HepG2 (cell line): Measurements from ENCODE around the gene EGF. TPM values are rescaled to one million over a fixed set of nuclear protein-coding genes. Genes with fewer than 3 reads are reported as not detected.

Source experiments
- ATAC-seq: fragments of 200-7000 bp; cut with Tn5 transposase; 3 replicates; pipeline ENCODE4 v1.9.1; 2020; ENCODE audit warnings: mild to moderate bottlenecking, moderate library complexity
- BruUV-seq: library from RNA; stranded (reverse); fragments of 400-500 nt; replicated peaks from 2 replicates; lab custom pipeline; 2021; lab: Mats Ljungman, UMichigan
- CTCF ChIA-PET: fragments of 300-600 bp; formaldehyde crosslinking; extraction: SDS; loops from one replicate; lab custom pipeline; 2021; ENCODE audit warnings: low total read pairs, inconsistent platforms, low intra/inter-chr PET ratio; lab: Yijun Ruan, JAX
- POLR2A ChIA-PET: fragments of 350-600 bp; sonication (Branson Sonifier 250); formaldehyde crosslinking; loops from one replicate; lab custom pipeline; 2020; ENCODE audit warnings: antibody characterized with exemption, inconsistent platforms; lab: Yijun Ruan, JAX
- DNase-seq: peaks from one replicate; pipeline ENCODE4 v3.0.0-alpha.2; 2015; ENCODE audit warnings: low spot score
- FAIRE-seq: peaks from 3 replicates; lab custom pipeline; 2011; peaks lifted over from hg19 to GRCh38; lab: Jason Lieb, UNC
- H2AFZ ChIP-seq: one replicate; pipeline ENCODE4 v1.6.1; 2011; ENCODE audit warnings: low read length, inconsistent platforms
- H3K27ac ChIP-seq: fragments of 300-600 bp; 3 replicates; pipeline ENCODE4 v1.8.0; 2011; ENCODE audit warnings: mixed run types, mild to moderate bottlenecking, mixed read lengths, low read length, inconsistent platforms; ENCODE audit not compliant: insufficient read depth; ENCODE audit errors: extremely low read length
- H3K27me3 ChIP-seq, 2 experiments: fragments of 200-600 bp in 1 of 2; 2 replicates in 1 of 2; 3 replicates in 1 of 2; pipeline versions ENCODE4 v1.6.0 to v1.8.0; 2011; ENCODE audit warnings: low read length in 2 of 2, mild to moderate bottlenecking in 2 of 2, moderate library complexity in 2 of 2, inconsistent platforms in 1 of 2; ENCODE audit not compliant: insufficient read depth in 2 of 2, control insufficient read depth in 1 of 2
- H3K36me3 ChIP-seq, 2 experiments: fragments of 200-600 bp in 1 of 2; replicated peaks in 1 of 2; 2 replicates in 1 of 2; 3 replicates in 1 of 2; pipeline versions ENCODE4 v1.5.1 to v1.8.0; 2011; ENCODE audit warnings: low read length in 2 of 2, inconsistent platforms in 1 of 2; ENCODE audit not compliant: insufficient read depth in 2 of 2, control insufficient read depth in 1 of 2
- H3K4me1 ChIP-seq: 2 replicates; pipeline ENCODE4 v1.5.1; 2012; ENCODE audit warnings: low read length, inconsistent platforms; ENCODE audit not compliant: insufficient read depth
- H3K4me2 ChIP-seq: 2 replicates; pipeline ENCODE4 v1.6.0; 2011; ENCODE audit warnings: low read depth, low read length, inconsistent platforms
- H3K4me3 ChIP-seq, 3 experiments: fragments of 200-600 bp in 1 of 3; sonication (generic), shearing (Covaris generic) in 1 of 3; replicated peaks in 1 of 3; 2 replicates each; pipeline ENCODE4 v1.5.1; 2011 to 2016; ENCODE audit warnings: low read length in 3 of 3, inconsistent platforms in 2 of 3, low read depth in 2 of 3, mild to moderate bottlenecking in 2 of 3, control low read depth in 1 of 3, mixed read lengths in 1 of 3; ENCODE audit not compliant: insufficient read depth in 1 of 3
- H3K79me2 ChIP-seq: one replicate; pipeline ENCODE4 v1.6.1; 2011; ENCODE audit warnings: low read length, inconsistent platforms; ENCODE audit not compliant: insufficient read depth
- H3K9ac ChIP-seq: 2 replicates; pipeline ENCODE4 v1.6.0; 2011; ENCODE audit warnings: mild to moderate bottlenecking, low read depth, low read length, inconsistent platforms; ENCODE audit not compliant: insufficient read depth
- H3K9me3 ChIP-seq: 2 replicates; pipeline ENCODE4 v1.5.1; 2012; ENCODE audit warnings: mild to moderate bottlenecking, low read length
- H4K20me1 ChIP-seq: 2 replicates; pipeline ENCODE4 v1.6.0; 2011; ENCODE audit warnings: inconsistent platforms, mild to moderate bottlenecking, low read length, moderate library complexity; ENCODE audit not compliant: insufficient read depth
- ISL2 ChIP-seq: sonication (generic); formaldehyde crosslinking; IDR thresholded peaks from 2 replicates; pipeline ENCODE4 v1.5.0; 2020; ENCODE audit warnings: missing genetic modification reagents
- MED13 ChIP-seq: sonication (generic); formaldehyde crosslinking; IDR thresholded peaks from 2 replicates; pipeline ENCODE4 v1.5.0; 2020; ENCODE audit warnings: missing genetic modification reagents
- PAX8 ChIP-seq: sonication (generic); formaldehyde crosslinking; IDR thresholded peaks from 2 replicates; pipeline ENCODE4 v1.8.0; 2022; ENCODE audit warnings: mild to moderate bottlenecking, missing genetic modification reagents, borderline replicate concordance
- ZBTB8A ChIP-seq: sonication (generic); formaldehyde crosslinking; IDR thresholded peaks from 2 replicates; pipeline ENCODE4 v1.4.0; 2020; ENCODE audit warnings: mild to moderate bottlenecking, low read depth, missing genetic modification reagents, borderline replicate concordance
- ZFP90 ChIP-seq: sonication (generic); formaldehyde crosslinking; IDR thresholded peaks from 2 replicates; pipeline ENCODE4 v1.8.0; 2022; ENCODE audit warnings: missing genetic modification reagents, mild to moderate bottlenecking, inconsistent platforms, borderline replicate concordance
- ZFY ChIP-seq: sonication (generic); formaldehyde crosslinking; IDR thresholded peaks from 2 replicates; pipeline ENCODE4 v1.4.0; 2020; ENCODE audit warnings: missing genetic modification reagents
- ZNF10 ChIP-seq: sonication (generic); formaldehyde crosslinking; IDR thresholded peaks from 2 replicates; pipeline ENCODE4 v1.4.0; 2020; ENCODE audit warnings: mild to moderate bottlenecking, low read depth, missing genetic modification reagents, borderline replicate concordance
- ZNF546 ChIP-seq: sonication (generic); formaldehyde crosslinking; conservative IDR thresholded peaks from 2 replicates; pipeline ENCODE4 v1.8.1; 2023; ENCODE audit warnings: mild to moderate bottlenecking, missing genetic modification reagents
- ZNF644 ChIP-seq: IDR thresholded peaks from 2 replicates; pipeline ENCODE4 v1.6.1; 2016; ENCODE audit warnings: low read depth
- ZNF674 ChIP-seq: sonication (generic); formaldehyde crosslinking; IDR thresholded peaks from 2 replicates; pipeline ENCODE4 v1.5.0; 2020; ENCODE audit warnings: low read depth, mild to moderate bottlenecking, missing genetic modification reagents
- ZSCAN25 ChIP-seq: sonication (generic); formaldehyde crosslinking; IDR thresholded peaks from 2 replicates; pipeline ENCODE4 v1.8.0; 2022; ENCODE audit warnings: mild to moderate bottlenecking, missing genetic modification reagents
- WGBS: methylation state at CpG from one replicate; pipeline ENCODE4 v1.1.6; 2017; ENCODE audit warnings: low lambda C conversion rate; 5-methylcytosine and 5-hydroxymethylcytosine counted together
- in situ Hi-C: cut with HindIII; loops from 2 replicates; pipeline ENCODE4 v1.10.0; 2017; ENCODE audit warnings: low pct_unique_long_range_greater_than_20kb; ENCODE audit not compliant: extremely low pct_ligation_motif_present
- intact Hi-C: fragments of 100-400 bp; cut with micrococcal nuclease; formaldehyde crosslinking; loops from one replicate; pipeline ENCODE4 v1.10.0; 2022; ENCODE audit not compliant: unreplicated experiment
- polyA plus RNA-seq, 8 experiments: library from polyadenylated mRNA; depleted of rRNA in 3 of 8; stranded (reverse) in 7 of 8; unstranded in 1 of 8; fragments of >200 nt; fragmentation: Illumina TruSeq in 4 of 8; extraction: Trizol in 4 of 8; gene quantifications; 2 replicates each; pipeline versions ENCODE4 v1.2.1 to v1.2.3, GENCODE V29; 2011 to 2016; ENCODE audit warnings: low read depth in 4 of 8, missing spikeins in 1 of 8, mixed read lengths in 1 of 8; ENCODE audit not compliant: insufficient read depth in 1 of 8
- total RNA-seq, 5 experiments: library from RNA; depleted of rRNA; stranded (reverse); fragments of >200 nt; fragmentation: Illumina TruSeq; extraction: Trizol; gene quantifications; 2 replicates each; pipeline ENCODE4 v1.2.3, GENCODE V29; 2016; ENCODE audit warnings: low read depth in 1 of 5
- TF ChIP-seq, protein P1 (sequence below): sonication (generic); formaldehyde crosslinking; IDR thresholded peaks from 2 replicates; pipeline ENCODE4 v1.5.0; 2020; ENCODE audit warnings: mild to moderate bottlenecking, missing genetic modification reagents
- TF ChIP-seq, protein P2 (sequence below): sonication (generic); formaldehyde crosslinking; IDR thresholded peaks from 2 replicates; pipeline ENCODE4 v1.5.0; 2020; ENCODE audit warnings: missing genetic modification reagents
- TF ChIP-seq, protein P3 (sequence below): sonication (generic); formaldehyde crosslinking; IDR thresholded peaks from 2 replicates; pipeline ENCODE4 v1.5.1; 2020; ENCODE audit warnings: mild to moderate bottlenecking, missing genetic modification reagents
- TF ChIP-seq, protein P4 (sequence below): sonication (generic); formaldehyde crosslinking; IDR thresholded peaks from 2 replicates; pipeline ENCODE4 v1.5.1; 2020; ENCODE audit warnings: mild to moderate bottlenecking, moderate library complexity, missing genetic modification reagents

Gene EGF
- total and polyA plus RNA-seq, 2 of the 13 experiments (the other 11 are each of a cell fraction or from before 2014, with no cell fraction given): 0.07 to 0.08 TPM

DNA sequence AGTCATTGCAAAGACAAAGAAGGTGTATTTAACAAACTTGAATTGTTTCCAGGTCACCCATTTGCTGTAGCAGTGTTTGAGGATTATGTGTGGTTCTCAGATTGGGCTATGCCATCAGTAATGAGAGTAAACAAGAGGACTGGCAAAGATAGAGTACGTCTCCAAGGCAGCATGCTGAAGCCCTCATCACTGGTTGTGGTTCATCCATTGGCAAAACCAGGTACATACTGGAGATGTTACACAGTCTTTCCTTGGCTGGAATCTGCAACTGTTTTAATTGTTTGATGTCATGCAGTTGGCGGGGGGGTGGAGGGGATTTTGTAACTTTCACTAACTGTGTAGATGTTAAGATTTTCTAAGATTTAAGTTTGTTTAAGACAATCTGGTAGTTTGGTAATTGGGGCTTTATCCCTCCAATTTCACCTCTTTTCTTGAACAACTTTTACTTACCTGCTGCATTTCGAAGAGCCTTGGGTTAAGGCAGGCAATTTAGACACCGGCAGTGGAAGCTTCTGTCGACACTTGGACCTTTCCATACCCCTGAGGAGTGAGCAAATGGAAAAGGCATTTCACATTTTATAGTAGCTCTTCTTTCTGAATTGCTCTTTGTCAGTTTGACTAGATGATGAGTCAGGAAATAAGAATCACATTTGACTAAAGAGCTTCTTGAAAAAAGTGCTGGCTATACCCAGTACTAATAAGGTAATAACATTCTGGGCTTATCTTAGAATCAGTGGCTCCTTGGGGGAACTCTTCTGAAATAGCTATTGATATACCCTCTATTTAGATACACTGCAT lies 67.4 kb downstream of the EGF start (continued):
- no peak for TF ChIP-seq ZNF10
- TF ChIP-seq ZNF644 (CRISPR knock-in tag): no peak
- TF ChIP-seq ZSCAN25: no peak
- TF ChIP-seq, protein P1, sequence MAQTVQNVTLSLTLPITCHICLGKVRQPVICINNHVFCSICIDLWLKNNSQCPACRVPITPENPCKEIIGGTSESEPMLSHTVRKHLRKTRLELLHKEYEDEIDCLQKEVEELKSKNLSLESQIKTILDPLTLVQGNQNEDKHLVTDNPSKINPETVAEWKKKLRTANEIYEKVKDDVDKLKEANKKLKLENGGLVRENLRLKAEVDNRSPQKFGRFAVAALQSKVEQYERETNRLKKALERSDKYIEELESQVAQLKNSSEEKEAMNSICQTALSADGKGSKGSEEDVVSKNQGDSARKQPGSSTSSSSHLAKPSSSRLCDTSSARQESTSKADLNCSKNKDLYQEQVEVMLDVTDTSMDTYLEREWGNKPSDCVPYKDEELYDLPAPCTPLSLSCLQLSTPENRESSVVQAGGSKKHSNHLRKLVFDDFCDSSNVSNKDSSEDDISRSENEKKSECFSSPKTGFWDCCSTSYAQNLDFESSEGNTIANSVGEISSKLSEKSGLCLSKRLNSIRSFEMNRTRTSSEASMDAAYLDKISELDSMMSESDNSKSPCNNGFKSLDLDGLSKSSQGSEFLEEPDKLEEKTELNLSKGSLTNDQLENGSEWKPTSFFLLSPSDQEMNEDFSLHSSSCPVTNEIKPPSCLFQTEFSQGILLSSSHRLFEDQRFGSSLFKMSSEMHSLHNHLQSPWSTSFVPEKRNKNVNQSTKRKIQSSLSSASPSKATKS (CRISPR knock-in tag): no peak

DNA sequence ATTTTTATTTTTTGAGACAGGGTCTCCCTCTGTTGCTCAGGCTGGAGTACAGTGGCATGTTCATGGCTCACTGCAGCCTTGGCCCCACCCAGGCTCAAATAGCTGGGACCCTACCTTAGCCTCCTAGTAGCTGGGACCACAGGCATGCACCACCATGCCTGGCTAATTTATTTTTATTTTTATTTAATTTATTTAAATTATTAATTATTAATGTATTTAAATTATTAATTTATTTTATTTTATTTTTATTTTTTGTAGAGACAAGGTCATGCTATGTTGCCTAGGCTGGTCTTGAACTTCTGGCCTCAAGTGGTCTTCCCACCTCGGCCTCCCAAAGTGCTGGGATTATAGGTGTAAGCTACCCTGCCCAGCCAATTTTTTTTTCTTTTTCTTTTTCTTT lies 69.3 kb downstream of the EGF start:
- H3K27ac ChIP-seq: no peak overlapping the region
- H3K4me3 ChIP-seq: no peak overlapping the region
- no peaks in the 10 kb centered on the region for H3K36me3 ChIP-seq
- no peaks in the 10 kb centered on the region for H3K27me3 ChIP-seq
- no peak overlapping the region for H3K9ac ChIP-seq
- BruUV-seq: no TSS peak
- WGBS: 18% methylated on average over 1 of the region's 1 CpG
- in situ Hi-C loops (no loop called here), intact Hi-C loops (no loop called here)
- H3K4me2 ChIP-seq: no peak overlapping the region
- CTCF ChIA-PET: no interaction called here
- FAIRE-seq (no peak), ATAC-seq (no peak), DNase-seq (no peak)
- POLR2A ChIA-PET: no interaction called here
- H3K4me1 ChIP-seq: no peaks in the 10 kb centered on the region
- H4K20me1 ChIP-seq: no peaks in the 10 kb centered on the region
- H3K9me3 ChIP-seq: no peaks in the 10 kb centered on the region
- H3K79me2 ChIP-seq: no peaks in the 10 kb centered on the region
- no peak overlapping the region for H2AFZ ChIP-seq
- TF ChIP-seq, protein P2, sequence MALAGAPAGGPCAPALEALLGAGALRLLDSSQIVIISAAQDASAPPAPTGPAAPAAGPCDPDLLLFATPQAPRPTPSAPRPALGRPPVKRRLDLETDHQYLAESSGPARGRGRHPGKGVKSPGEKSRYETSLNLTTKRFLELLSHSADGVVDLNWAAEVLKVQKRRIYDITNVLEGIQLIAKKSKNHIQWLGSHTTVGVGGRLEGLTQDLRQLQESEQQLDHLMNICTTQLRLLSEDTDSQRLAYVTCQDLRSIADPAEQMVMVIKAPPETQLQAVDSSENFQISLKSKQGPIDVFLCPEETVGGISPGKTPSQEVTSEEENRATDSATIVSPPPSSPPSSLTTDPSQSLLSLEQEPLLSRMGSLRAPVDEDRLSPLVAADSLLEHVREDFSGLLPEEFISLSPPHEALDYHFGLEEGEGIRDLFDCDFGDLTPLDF (CRISPR knock-in tag): no peak
- TF ChIP-seq ISL2 (CRISPR knock-in tag): no peak
- TF ChIP-seq, protein P3, sequence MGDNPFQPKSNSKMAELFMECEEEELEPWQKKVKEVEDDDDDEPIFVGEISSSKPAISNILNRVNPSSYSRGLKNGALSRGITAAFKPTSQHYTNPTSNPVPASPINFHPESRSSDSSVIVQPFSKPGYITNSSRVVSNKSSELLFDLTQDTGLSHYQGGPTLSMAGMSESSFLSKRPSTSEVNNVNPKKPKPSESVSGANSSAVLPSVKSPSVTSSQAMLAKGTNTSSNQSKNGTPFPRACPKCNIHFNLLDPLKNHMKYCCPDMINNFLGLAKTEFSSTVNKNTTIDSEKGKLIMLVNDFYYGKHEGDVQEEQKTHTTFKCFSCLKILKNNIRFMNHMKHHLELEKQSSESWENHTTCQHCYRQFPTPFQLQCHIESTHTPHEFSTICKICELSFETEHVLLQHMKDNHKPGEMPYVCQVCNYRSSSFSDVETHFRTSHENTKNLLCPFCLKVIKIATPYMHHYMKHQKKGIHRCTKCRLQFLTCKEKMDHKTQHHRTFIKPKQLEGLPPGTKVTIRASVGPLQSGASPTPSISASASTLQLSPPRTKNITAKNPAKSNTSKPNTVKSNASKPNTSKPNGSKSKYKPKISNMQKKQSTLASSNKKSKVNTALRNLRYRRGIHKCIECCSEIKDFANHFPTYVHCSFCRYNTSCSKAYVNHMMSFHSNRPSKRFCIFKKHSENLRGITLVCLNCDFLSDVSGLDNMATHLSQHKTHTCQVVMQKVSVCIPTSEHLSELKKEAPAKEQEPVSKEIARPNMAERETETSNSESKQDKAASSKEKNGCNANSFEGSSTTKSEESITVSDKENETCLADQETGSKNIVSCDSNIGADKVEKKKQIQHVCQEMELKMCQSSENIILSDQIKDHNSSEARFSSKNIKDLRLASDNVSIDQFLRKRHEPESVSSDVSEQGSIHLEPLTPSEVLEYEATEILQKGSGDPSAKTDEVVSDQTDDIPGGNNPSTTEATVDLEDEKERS: no peak
- TF ChIP-seq, protein P4, sequence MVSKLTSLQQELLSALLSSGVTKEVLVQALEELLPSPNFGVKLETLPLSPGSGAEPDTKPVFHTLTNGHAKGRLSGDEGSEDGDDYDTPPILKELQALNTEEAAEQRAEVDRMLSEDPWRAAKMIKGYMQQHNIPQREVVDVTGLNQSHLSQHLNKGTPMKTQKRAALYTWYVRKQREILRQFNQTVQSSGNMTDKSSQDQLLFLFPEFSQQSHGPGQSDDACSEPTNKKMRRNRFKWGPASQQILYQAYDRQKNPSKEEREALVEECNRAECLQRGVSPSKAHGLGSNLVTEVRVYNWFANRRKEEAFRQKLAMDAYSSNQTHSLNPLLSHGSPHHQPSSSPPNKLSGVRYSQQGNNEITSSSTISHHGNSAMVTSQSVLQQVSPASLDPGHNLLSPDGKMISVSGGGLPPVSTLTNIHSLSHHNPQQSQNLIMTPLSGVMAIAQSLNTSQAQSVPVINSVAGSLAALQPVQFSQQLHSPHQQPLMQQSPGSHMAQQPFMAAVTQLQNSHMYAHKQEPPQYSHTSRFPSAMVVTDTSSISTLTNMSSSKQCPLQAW (CRISPR knock-in tag): no peak
- TF ChIP-seq ZFP90 (CRISPR knock-in tag): no peak
- TF ChIP-seq ZFY (CRISPR knock-in tag): no peak
- no peak for TF ChIP-seq ZBTB8A (CRISPR knock-in tag)
- TF ChIP-seq PAX8: no peak
- no peak for TF ChIP-seq ZNF674 (CRISPR knock-in tag)
- no peak for TF ChIP-seq ZNF546 (CRISPR knock-in tag)
- no peak for TF ChIP-seq MED13 (CRISPR knock-in tag)
